IMR-90 (cell line): ENCODE results near the gene TPSD1. TPM values are rescaled to one million over a fixed set of nuclear protein-coding genes. Genes with fewer than 3 reads are reported as not detected.

Source experiments
- ATAC-seq: fragments of 200-7000 bp; cut with Tn5 transposase; 2 replicates; pipeline ENCODE4 v1.9.1; 2020; ENCODE audit warnings: low read depth, mild to moderate bottlenecking, moderate library complexity
- BruUV-seq: library from RNA; stranded (reverse); fragments of 400-500 nt; replicated peaks from 2 replicates; lab custom pipeline; 2021; lab: Mats Ljungman, UMichigan
- CTCF ChIA-PET: fragments of 300-600 bp; formaldehyde crosslinking; extraction: SDS; loops from one replicate; lab custom pipeline; 2021; ENCODE audit warnings: antibody characterized with exemption; lab: Yijun Ruan, JAX
- POLR2A ChIA-PET: fragments of 300-600 bp; sonication (Branson Sonifier 250); formaldehyde crosslinking; loops from one replicate; lab custom pipeline; 2022; ENCODE audit warnings: antibody characterized with exemption; ENCODE audit not compliant: unreplicated experiment; lab: Charles Lee
- DNase-seq: peaks from one replicate; pipeline ENCODE4 v3.0.0; 2013
- H2AFZ ChIP-seq: replicated peaks from 2 replicates; pipeline ENCODE3; 2013; ENCODE audit warnings: low read length, mild to moderate bottlenecking; ENCODE audit not compliant: poor library complexity
- H2AK5ac ChIP-seq: 2 replicates; pipeline ENCODE4 v1.6.1; 2013; ENCODE audit warnings: low read depth, low read length, inconsistent platforms
- H2AK9ac ChIP-seq: replicated peaks from 2 replicates; pipeline ENCODE3; 2013; ENCODE audit warnings: mild to moderate bottlenecking, low read depth, low read length, moderate library complexity; ENCODE audit not compliant: poor library complexity
- H2BK120ac ChIP-seq: 2 replicates; pipeline ENCODE4 v1.6.1; 2013; ENCODE audit warnings: low read depth, low read length, inconsistent platforms
- H2BK15ac ChIP-seq: 3 replicates; pipeline ENCODE4 v1.6.1; 2013; ENCODE audit warnings: low read depth, low read length, inconsistent platforms
- H2BK20ac ChIP-seq: 2 replicates; pipeline ENCODE4 v1.6.1; 2013; ENCODE audit warnings: low read depth, mild to moderate bottlenecking, inconsistent platforms, low read length, moderate library complexity
- H2BK5ac ChIP-seq: 2 replicates; pipeline ENCODE4 v1.6.1; 2013; ENCODE audit warnings: mild to moderate bottlenecking, low read depth, low read length, inconsistent platforms; ENCODE audit not compliant: poor library complexity, severe bottlenecking
- H3K14ac ChIP-seq: replicated peaks from 2 replicates; pipeline ENCODE4 v1.6.1; 2013; ENCODE audit warnings: low read depth, low read length, inconsistent platforms
- H3K18ac ChIP-seq: 2 replicates; pipeline ENCODE4 v1.6.1; 2013; ENCODE audit warnings: low read depth, low read length, control low read depth
- H3K23ac ChIP-seq: 2 replicates; pipeline ENCODE4 v1.6.1; 2013; ENCODE audit warnings: low read depth, low read length, inconsistent platforms
- H3K27ac ChIP-seq: 2 replicates; pipeline ENCODE4 v1.5.1; 2013; ENCODE audit warnings: mild to moderate bottlenecking, control low read depth, low read length; ENCODE audit not compliant: insufficient read depth
- H3K27me3 ChIP-seq: 2 replicates; pipeline ENCODE4 v1.6.1; 2013; ENCODE audit warnings: low read length; ENCODE audit not compliant: control insufficient read depth, insufficient read depth
- H3K36me3 ChIP-seq: 2 replicates; pipeline ENCODE4 v1.6.1; 2013; ENCODE audit warnings: low read length, mixed read lengths; ENCODE audit not compliant: control insufficient read depth, insufficient read depth
- H3K4ac ChIP-seq: 2 replicates; pipeline ENCODE4 v1.6.1; 2013; ENCODE audit warnings: low read depth, low read length, inconsistent platforms
- H3K4me1 ChIP-seq: 2 replicates; pipeline ENCODE4 v1.6.1; 2013; ENCODE audit warnings: low read length, mixed read lengths; ENCODE audit not compliant: control insufficient read depth, insufficient read depth
- H3K4me2 ChIP-seq: 2 replicates; pipeline ENCODE4 v1.6.1; 2013; ENCODE audit warnings: low read depth, mild to moderate bottlenecking, control low read depth, low read length, moderate library complexity
- H3K4me3 ChIP-seq: 2 replicates; pipeline ENCODE4 v1.5.1; 2013; ENCODE audit warnings: low read depth, mild to moderate bottlenecking, control low read depth, low read length, moderate library complexity; ENCODE audit not compliant: insufficient read depth
- H3K56ac ChIP-seq: 2 replicates; pipeline ENCODE4 v1.6.1; 2013; ENCODE audit warnings: low read length, inconsistent platforms; ENCODE audit not compliant: insufficient read depth; ENCODE audit errors: extremely low read depth
- H3K79me1 ChIP-seq, 2 experiments: 2 replicates each; pipeline ENCODE4 v1.6.1; 2013; ENCODE audit warnings: low read length in 2 of 2, inconsistent platforms in 1 of 2, low read depth in 1 of 2
- H3K9ac ChIP-seq: 2 replicates; pipeline ENCODE4 v1.6.1; 2013; ENCODE audit warnings: low read depth, low read length, control low read depth
- H3K9me1 ChIP-seq: 2 replicates; pipeline ENCODE4 v1.6.1; 2013; ENCODE audit warnings: low read length, inconsistent platforms; ENCODE audit not compliant: insufficient read depth
- H3K9me3 ChIP-seq: 2 replicates; pipeline ENCODE4 v1.6.1; 2013; ENCODE audit warnings: low read length; ENCODE audit not compliant: control insufficient read depth, insufficient read depth
- H4K20me1 ChIP-seq: 2 replicates; pipeline ENCODE4 v1.6.1; 2013; ENCODE audit warnings: low read length, inconsistent platforms; ENCODE audit not compliant: insufficient read depth
- H4K5ac ChIP-seq: 2 replicates; pipeline ENCODE4 v1.6.1; 2013; ENCODE audit warnings: mild to moderate bottlenecking, low read depth, low read length, control low read depth
- H4K8ac ChIP-seq, 2 experiments: 2 replicates each; pipeline ENCODE4 v1.6.1; 2013; ENCODE audit warnings: low read depth in 2 of 2, low read length in 2 of 2, control low read depth in 1 of 2, inconsistent platforms in 1 of 2
- H4K91ac ChIP-seq: 2 replicates; pipeline ENCODE4 v1.6.1; 2013; ENCODE audit warnings: low read depth, low read length, inconsistent platforms; ENCODE audit not compliant: insufficient read depth
- BHLHE40 ChIP-seq: fragments of 150-350 bp; IDR thresholded peaks from 2 replicates; pipeline ENCODE4 v1.6.1; 2016; ENCODE audit warnings: mild to moderate bottlenecking, low read depth, low read length
- CEBPB ChIP-seq: IDR thresholded peaks from 2 replicates; pipeline ENCODE4 v1.6.1; 2012; ENCODE audit warnings: low read depth, low read length, improper control_type of control experiment
- CHD1 ChIP-seq: IDR thresholded peaks from 2 replicates; pipeline ENCODE4 v1.6.1; 2012; ENCODE audit warnings: low read depth, low read length, improper control_type of control experiment
- CTCF ChIP-seq: conservative IDR thresholded peaks from 2 replicates; pipeline ENCODE4 v1.5.1; 2012; ENCODE audit warnings: mild to moderate bottlenecking, low read depth, low read length, improper control_type of control experiment
- ELK1 ChIP-seq: fragments of 150-350 bp; IDR thresholded peaks from 2 replicates; pipeline ENCODE4 v1.6.1; 2016; ENCODE audit warnings: low read depth, mild to moderate bottlenecking, low read length, moderate library complexity, borderline replicate concordance
- FOS ChIP-seq: fragments of 150-350 bp; IDR thresholded peaks from 2 replicates; pipeline ENCODE4 v1.6.1; 2016; ENCODE audit warnings: low read depth, low read length
- MAFK ChIP-seq: IDR thresholded peaks from 2 replicates; pipeline ENCODE4 v1.6.1; 2012; ENCODE audit warnings: low read depth, low read length, improper control_type of control experiment
- MAZ ChIP-seq: IDR thresholded peaks from 2 replicates; pipeline ENCODE4 v1.6.1; 2012; ENCODE audit warnings: low read depth, mild to moderate bottlenecking, low read length, improper control_type of control experiment, moderate library complexity, borderline replicate concordance
- MXI1 ChIP-seq: IDR thresholded peaks from 2 replicates; pipeline ENCODE4 v1.6.1; 2012; ENCODE audit warnings: low read depth, mild to moderate bottlenecking, low read length, moderate library complexity, borderline replicate concordance
- NFE2L2 ChIP-seq: fragments of 150-350 bp; IDR thresholded peaks from 2 replicates; pipeline ENCODE4 v1.6.1; 2016; ENCODE audit warnings: low read depth, mild to moderate bottlenecking, low read length
- POLR2A ChIP-seq: IDR thresholded peaks from 2 replicates; pipeline ENCODE4 v1.6.1; 2012; ENCODE audit warnings: mild to moderate bottlenecking, low read depth, low read length
- RAD21 ChIP-seq: IDR thresholded peaks from 2 replicates; pipeline ENCODE4 v1.6.1; 2012; ENCODE audit warnings: low read length, improper control_type of control experiment
- RCOR1 ChIP-seq: IDR thresholded peaks from 2 replicates; pipeline ENCODE4 v1.6.1; 2012; ENCODE audit warnings: mild to moderate bottlenecking, low read length, improper control_type of control experiment; ENCODE audit not compliant: insufficient replicate concordance
- RFX5 ChIP-seq: IDR thresholded peaks from 2 replicates; pipeline ENCODE4 v1.8.0; 2012; ENCODE audit warnings: low read depth, mild to moderate bottlenecking, low read length, moderate library complexity
- SMC3 ChIP-seq: fragments of 150-350 bp; IDR thresholded peaks from 2 replicates; pipeline ENCODE4 v1.6.1; 2016; ENCODE audit warnings: low read depth, mild to moderate bottlenecking, antibody characterized with exemption, low read length, moderate library complexity
- USF2 ChIP-seq: fragments of 150-350 bp; IDR thresholded peaks from 2 replicates; pipeline ENCODE4 v1.6.1; 2017; ENCODE audit warnings: mild to moderate bottlenecking, antibody characterized with exemption, low read length, low read depth
- WGBS, 2 experiments: methylation state at CpG; one replicate each; pipeline versions ENCODE4 v1.1.5 to v1.1.7; 2013; ENCODE audit warnings: missing lambda C conversion rate in 2 of 2; ENCODE audit not compliant: insufficient read length in 1 of 2; ENCODE audit errors: extremely low coverage in 2 of 2; 5-methylcytosine and 5-hydroxymethylcytosine counted together
- dilution Hi-C: fragments of 300-500 bp; cut with HindIII; formaldehyde crosslinking; loops from one replicate; pipeline ENCODE4 v1.14.3; 2018; ENCODE audit warnings: low sequenced_read_pairs; ENCODE audit not compliant: unreplicated experiment
- in situ Hi-C: fragments of 300-500 bp; cut with MboI; formaldehyde crosslinking; loops from 3 replicates; pipeline ENCODE4 v1.14.3; 2019; ENCODE audit warnings: low sequenced_read_pairs, inconsistent platforms, mixed read lengths
- intact Hi-C: fragments of 100-400 bp; cut with micrococcal nuclease; formaldehyde crosslinking; loops from 2 replicates; pipeline ENCODE4 v1.10.0; 2022
- polyA plus RNA-seq, 3 experiments: library from polyadenylated mRNA; depleted of rRNA; stranded (reverse); fragments of >200 nt; gene quantifications; 2 replicates each; pipeline ENCODE4 v1.2.3, GENCODE V29; 2012; ENCODE audit warnings: low replicate concordance in 1 of 3
- total RNA-seq: library from RNA; depleted of rRNA; stranded (reverse); fragments of >200 nt; gene quantifications from 2 replicates; pipeline ENCODE4 v1.2.3, GENCODE V29; 2012

TPSD1 gene
- total and polyA plus RNA-seq, 2 of the 4 experiments (the other 2 are of a cell fraction), result not detected

- POLR2A ChIA-PET, result no interaction called here
- Histone ChIP-seq H3K4me2 (no peak overlapping the region), H3K79me1 (no peaks in the 10 kb centered on the region), H4K20me1 (no peaks in the 10 kb centered on the region), H3K36me3 (no peaks in the 10 kb centered on the region), H3K4me3 (no peak overlapping the region), H3K4me1 (peaks cover 5% of the 10 kb centered on the region; the same call in 1 of the 2 replicates), H2AFZ (no peak overlapping the region), H3K9ac (no peak overlapping the region), H2AK5ac (no peak overlapping the region), H2BK120ac (no peak overlapping the region), H3K9me1 (peaks cover 3% of the 10 kb centered on the region; the same call in 1 of the 2 replicates), H3K4ac (no peak overlapping the region), H2BK20ac (no peak overlapping the region), H3K56ac (no peak overlapping the region), H3K18ac (no peak overlapping the region), H2BK5ac (no peak overlapping the region), H3K9me3 (no peaks in the 10 kb centered on the region), H3K23ac (no peak overlapping the region), H4K5ac (no peak overlapping the region), H2AK9ac (no peak overlapping the region), H2BK15ac (no peak overlapping the region), H3K27ac (no peak overlapping the region), H3K27me3 (peaks cover 34% of the 10 kb centered on the region), H4K8ac (no peak overlapping the region), H4K91ac (no peak overlapping the region), H3K14ac (no peak overlapping the region)
- DNase-seq (no peak), ATAC-seq (no peak)
- in situ Hi-C loops, result no loop called here
- WGBS, 2 experiments, result 45% methylated on average over 4 of the region's 11 CpGs; no CpG with 5 or more reads in 1 of the 2 experiments
- BruUV-seq, result no TSS peak
- dilution Hi-C loops, result no loop called here
- intact Hi-C loops, result no loop called here
- CTCF ChIA-PET, result no interaction called here
- TF ChIP-seq CHD1 (no peak), POLR2A (no peak), MAFK (no peak), BHLHE40 (no peak), MAZ (no peak), NFE2L2 (no peak), CTCF (no peak), USF2 (no peak), CEBPB (no peak), RCOR1 (no peak), SMC3 (no peak), MXI1 (no peak), ELK1 (no peak), FOS (no peak), RFX5 (no peak), RAD21 (no peak)
These were observed 38.2 kb downstream of the TPSD1 start for GRCh38 chr16:1293921-1294656.
